ENCODE measurements around the gene TAS1R1. TPM values are rescaled to one million over a fixed set of nuclear protein-coding genes. Genes with fewer than 3 reads are reported as not detected.

Gene TAS1R1
- total RNA-seq, 2 donors from 2014 or later, result not detected

GRCh38 chr1:6601923-6602668, 47.0 kb downstream of the TAS1R1 start:
- peak; percentile 49 for DNase-seq
- Histone ChIP-seq H3K27me3 (no peaks in the 10 kb centered on the region), H3K9me3 (no peaks in the 10 kb centered on the region), H3K4me1 (peaks cover 5% of the 10 kb centered on the region), H3K36me3 (no peaks in the 10 kb centered on the region), H3K9ac (ENCODE audit: low read depth in 2 of 2, low read length in 2 of 2) (peak overlapping the region; percentile 68 to 95), H3K4me3 (peak overlapping the region; percentile 94), H3K27ac (peak overlapping the region; percentile 94)
- no peak for TF ChIP-seq CTCF (IDR thresholded peaks at IDR 0.05)
- intact Hi-C loops (cut with DNase I), result no loop called here

GRCh38 chr1:6602669-6603237, 47.6 kb downstream of the TAS1R1 start, which contains the start of gene KLHL21:
TSS of gene KLHL21 (minus strand) at chr1:6602869. CDS start at chr1:6602817, 52 bp downstream.
- H3K4me1 ChIP-seq, result peaks cover 5% of the 10 kb centered on the region
- H3K27me3 ChIP-seq, result no peaks in the 10 kb centered on the region
- DNase-seq, result peak; percentile 82
- intact Hi-C loops (cut with DNase I), result no loop called here
- peak within 1 kb of the TSS; percentile 94 for H3K27ac ChIP-seq
- TF ChIP-seq CTCF (IDR thresholded peaks at IDR 0.05), result no peak
- no peaks in the 10 kb centered on the region for H3K36me3 ChIP-seq
- peak within 1 kb of the TSS; percentile 91 to 95 for H3K9ac ChIP-seq (ENCODE audit: low read depth in 2 of 2, low read length in 2 of 2)
- peak within 1 kb of the TSS; percentile 94 for H3K4me3 ChIP-seq
- H3K9me3 ChIP-seq, result no peaks in the 10 kb centered on the region

GRCh38 chr1:6603238-6603914, 48.3 kb downstream of the TAS1R1 start:
- Histone ChIP-seq H3K27me3 (no peaks in the 10 kb centered on the region), H3K4me1 (peaks cover 5% of the 10 kb centered on the region), H3K9me3 (no peaks in the 10 kb centered on the region), H3K36me3 (no peaks in the 10 kb centered on the region), H3K4me3 (peak overlapping the region; percentile 94), H3K9ac (ENCODE audit: low read depth in 2 of 2, low read length in 2 of 2) (peak overlapping the region; percentile 91 to 95), H3K27ac (peak overlapping the region; percentile 94)
- peak; percentile 59 for DNase-seq
- no peak for TF ChIP-seq CTCF (IDR thresholded peaks at IDR 0.05)
- intact Hi-C loops (cut with DNase I), result no loop called here

GRCh38 chr1:6603915-6604558, 48.9 kb downstream of the TAS1R1 start:
- no peaks in the 10 kb centered on the region for H3K36me3 ChIP-seq
- DNase-seq, result no peak
- H3K4me3 ChIP-seq, result peak overlapping the region; percentile 94
- no peak for TF ChIP-seq CTCF (IDR thresholded peaks at IDR 0.05)
- H3K27me3 ChIP-seq, result no peaks in the 10 kb centered on the region
- peak overlapping the region; percentile 91 to 95 for H3K9ac ChIP-seq (ENCODE audit: low read depth in 2 of 2, low read length in 2 of 2)
- peak overlapping the region; percentile 94 for H3K27ac ChIP-seq
- intact Hi-C loops (cut with DNase I), result no loop called here
- no peaks in the 10 kb centered on the region for H3K9me3 ChIP-seq
- peaks cover 5% of the 10 kb centered on the region for H3K4me1 ChIP-seq

- no peak for TF ChIP-seq CTCF (IDR thresholded peaks at IDR 0.05)
- Histone ChIP-seq H3K27ac (peak overlapping the region; percentile 93), H3K9ac (ENCODE audit: low read depth in 2 of 2, low read length in 2 of 2) (peak overlapping the region; percentile 72 to 80), H3K4me3 (peak overlapping the region; percentile 95), H3K4me1 (peaks cover 3% of the 10 kb centered on the region), H3K27me3 (no peaks in the 10 kb centered on the region), H3K36me3 (no peaks in the 10 kb centered on the region), H3K9me3 (no peaks in the 10 kb centered on the region)
- peak; percentile 65 for DNase-seq
- intact Hi-C loops (cut with DNase I), result no loop called here
These were observed 57.7 kb downstream of the TAS1R1 start for GRCh38 chr1:6612641-6613360.

Data from colonic mucosa (tissue), 4 donors.